HG03039 (cell line): ENCODE data around the gene KNDC1.
A peak's percentile ranks its signal among the peaks of the same experiment; 100 is the strongest.
"Not testable (repeated sequence)": the region's sequence is repeated elsewhere in the genome, so short reads cannot be mapped to it uniquely, and the experiment has no call there.

Source experiments
- ATAC-seq: cut with Tn5 transposase; IDR thresholded peaks from one replicate; pipeline ENCODE4 v1.9.1; 2021; ENCODE audit warnings: mild to moderate bottlenecking, moderate library complexity; ENCODE audit not compliant: unreplicated experiment

The KNDC1 gene

GRCh38 chr10:133253361-133253955 is 93.4 kb downstream of the KNDC1 start:
- ATAC-seq, result no peak

GRCh38 chr10:133254421-133255120 is 94.6 kb downstream of the KNDC1 start:
- ATAC-seq, result no peak

GRCh38 chr10:133255323-133255722 is 95.3 kb downstream of the KNDC1 start:
- no peak for ATAC-seq

- ATAC-seq, result no peak
These were observed 97.6 kb downstream of the KNDC1 start for GRCh38 chr10:133257489-133258065.

GRCh38 chr10:133258066-133258817 is 98.2 kb downstream of the KNDC1 start:
- ATAC-seq, result no peak

GRCh38 chr10:133258818-133259601 is 99.0 kb downstream of the KNDC1 start:
- ATAC-seq, result no peak

GRCh38 chr10:133259602-133259989 is 99.6 kb downstream of the KNDC1 start:
- ATAC-seq, result no peak

GRCh38 chr10:133260895-133261725 is 101.1 kb downstream of the KNDC1 start:
- peak; percentile 42 for ATAC-seq

GRCh38 chr10:133261726-133262325 is 101.8 kb downstream of the KNDC1 start:
- peak; percentile 69 for ATAC-seq

- ATAC-seq, result no peak
These were observed 102.7 kb downstream of the KNDC1 start for GRCh38 chr10:133262696-133263095.

- no peak for ATAC-seq
These were observed 103.7 kb downstream of the KNDC1 start for GRCh38 chr10:133263674-133264073.

GRCh38 chr10:133264461-133264860 is 104.4 kb downstream of the KNDC1 start:
- no peak for ATAC-seq

- ATAC-seq, result not testable (repeated sequence)
These were observed 105.0 kb downstream of the KNDC1 start for GRCh38 chr10:133265052-133265451.

- ATAC-seq, result no peak
These were observed 106.2 kb downstream of the KNDC1 start for GRCh38 chr10:133266056-133266795.

GRCh38 chr10:133267293-133267692 is 107.3 kb downstream of the KNDC1 start:
- ATAC-seq, result no peak

GRCh38 chr10:133267829-133268228 is 107.8 kb downstream of the KNDC1 start:
- no peak for ATAC-seq

- no peak for ATAC-seq
These were observed 108.5 kb downstream of the KNDC1 start for GRCh38 chr10:133268532-133268931.

- no peak for ATAC-seq
These were observed 109.3 kb downstream of the KNDC1 start for GRCh38 chr10:133269367-133269766.

GRCh38 chr10:133270204-133270603 is 110.2 kb downstream of the KNDC1 start:
- no peak for ATAC-seq
